SK-N-SH (cell line): Measurements from ENCODE around the gene HDAC11. TPM values are rescaled to one million over a fixed set of nuclear protein-coding genes. Genes with fewer than 3 reads are reported as not detected.

ENCODE experiments used
- CTCF ChIA-PET: fragments of 300-600, 350-600 bp; formaldehyde crosslinking; extraction: SDS; loops from one replicate; lab custom pipeline; 2021; lab: Yijun Ruan, JAX
- POLR2A ChIA-PET: fragments of 350-600 bp; sonication (Branson Sonifier 250); formaldehyde crosslinking; extraction: SDS; loops from one replicate; lab custom pipeline; 2020; ENCODE audit warnings: antibody characterized with exemption, inconsistent platforms; lab: Yijun Ruan, JAX
- DNase-seq: peaks from one replicate; pipeline ENCODE4 v3.0.0; 2012
- H2AFZ ChIP-seq: fragments of 200-600 bp; sonication (generic); 2 replicates; pipeline ENCODE4 v1.8.1; 2016; ENCODE audit warnings: antibody characterized with exemption, mild to moderate bottlenecking, low read depth
- H3F3A ChIP-seq: fragments of 200-600 bp; sonication (generic); replicated peaks from 2 replicates; pipeline ENCODE3; 2016; ENCODE audit warnings: antibody characterized with exemption, mild to moderate bottlenecking; ENCODE audit not compliant: insufficient read depth
- H3K27ac ChIP-seq, 2 experiments: fragments of 200-500 bp in 1 of 2; fragments of 200-600 bp in 1 of 2; sonication (Bioruptor generic) in 1 of 2; sonication (generic), shearing (Covaris generic) in 1 of 2; 2 replicates each; pipeline versions ENCODE4 v1.5.1 to v1.6.1; 2014 to 2016; ENCODE audit warnings: low read depth in 2 of 2, inconsistent platforms in 1 of 2, low read length in 1 of 2, mild to moderate bottlenecking in 1 of 2, mixed read lengths in 1 of 2
- H3K27me3 ChIP-seq: fragments of 200-600 bp; sonication (generic), shearing (Covaris generic); 2 replicates; pipeline ENCODE4 v1.6.1; 2016; ENCODE audit warnings: mixed run types; ENCODE audit not compliant: insufficient read depth
- H3K36me3 ChIP-seq, 2 experiments: fragments of 200-500 bp in 1 of 2; fragments of 200-600 bp in 1 of 2; sonication (Bioruptor generic) in 1 of 2; sonication (generic) in 1 of 2; replicated peaks in 1 of 2; 2 replicates each; pipeline versions ENCODE3 to v1.5.1; 2014 to 2016; ENCODE audit warnings: low read length in 1 of 2, mild to moderate bottlenecking in 1 of 2; ENCODE audit not compliant: insufficient read depth in 2 of 2, control insufficient read depth in 1 of 2
- H3K4me1 ChIP-seq, 2 experiments: fragments of 200-500 bp in 1 of 2; fragments of 200-600 bp in 1 of 2; sonication (Bioruptor generic) in 1 of 2; sonication (generic), shearing (Covaris generic) in 1 of 2; 2 replicates each; pipeline versions ENCODE4 v1.5.1 to v1.6.1; 2014 to 2016; ENCODE audit warnings: low read depth in 1 of 2, low read length in 1 of 2, mixed run types in 1 of 2; ENCODE audit not compliant: insufficient read depth in 2 of 2, control insufficient read depth in 1 of 2
- H3K4me2 ChIP-seq: fragments of 200-600 bp; sonication (generic), shearing (Covaris generic); 2 replicates; pipeline ENCODE4 v1.6.1; 2017; ENCODE audit warnings: mixed run types
- H3K4me3 ChIP-seq, 2 experiments: fragments of 200-500 bp in 1 of 2; fragments of 200-600 bp in 1 of 2; sonication (Bioruptor generic) in 1 of 2; sonication (generic), shearing (Covaris generic) in 1 of 2; 2 replicates each; pipeline versions ENCODE4 v1.5.1 to v1.8.1; 2014 to 2016; ENCODE audit warnings: low read depth in 2 of 2, inconsistent platforms in 1 of 2, low read length in 1 of 2, mild to moderate bottlenecking in 1 of 2, mixed read lengths in 1 of 2, moderate library complexity in 1 of 2
- H3K79me2 ChIP-seq: fragments of 200-600 bp; sonication (generic); 2 replicates; pipeline ENCODE4 v1.8.1; 2017; ENCODE audit warnings: mild to moderate bottlenecking; ENCODE audit not compliant: insufficient read depth
- H3K9ac ChIP-seq: fragments of 200-600 bp; sonication (generic); 2 replicates; pipeline ENCODE4 v1.6.1; 2017; ENCODE audit warnings: mixed run types
- H3K9me2 ChIP-seq: fragments of 200-600 bp; sonication (generic); 2 replicates; pipeline ENCODE4 v1.6.1; 2017; ENCODE audit warnings: mixed run types
- H3K9me3 ChIP-seq: fragments of 200-600 bp; sonication (generic); 2 replicates; pipeline ENCODE4 v1.6.1; 2017; ENCODE audit warnings: mixed run types, mild to moderate bottlenecking, moderate library complexity
- H4K20me1 ChIP-seq: fragments of 200-600 bp; sonication (generic); 2 replicates; pipeline ENCODE4 v1.6.1; 2017; ENCODE audit warnings: mild to moderate bottlenecking, mixed run types; ENCODE audit not compliant: insufficient read depth
- CHD2 ChIP-seq: fragments of 150-350 bp; IDR thresholded peaks from 2 replicates; pipeline ENCODE4 v1.6.1; 2018; ENCODE audit warnings: low read length; ENCODE audit not compliant: partially characterized antibody
- ELF1 ChIP-seq: IDR thresholded peaks from 2 replicates; pipeline ENCODE4 v1.4.0; 2012
- EP300 ChIP-seq, 2 experiments: IDR thresholded peaks; 2 replicates each; pipeline versions ENCODE4 v1.4.0 to v1.6.1; 2012; ENCODE audit warnings: borderline replicate concordance in 1 of 2, low read depth in 1 of 2, low read length in 1 of 2
- FOXM1 ChIP-seq: IDR thresholded peaks from 2 replicates; pipeline ENCODE4 v1.4.0; 2012; ENCODE audit warnings: low read depth, mild to moderate bottlenecking
- GABPA ChIP-seq: IDR thresholded peaks from 2 replicates; pipeline ENCODE4 v1.4.0; 2012; ENCODE audit warnings: low read depth, mild to moderate bottlenecking
- GATA2 ChIP-seq: sonication (generic); formaldehyde crosslinking; IDR thresholded peaks from 2 replicates; pipeline ENCODE4 v1.5.0; 2020; ENCODE audit warnings: mild to moderate bottlenecking, missing genetic modification reagents
- JUND ChIP-seq: IDR thresholded peaks from 2 replicates; pipeline ENCODE4 v1.4.0; 2012
- MEF2A ChIP-seq: IDR thresholded peaks from 2 replicates; pipeline ENCODE4 v1.4.0; 2012; ENCODE audit warnings: low read depth, borderline replicate concordance
- NFIC ChIP-seq: IDR thresholded peaks from 2 replicates; pipeline ENCODE4 v1.4.0; 2012; ENCODE audit warnings: borderline replicate concordance
- NRF1 ChIP-seq: IDR thresholded peaks from 2 replicates; pipeline ENCODE4 v1.6.1; 2012; ENCODE audit warnings: low read depth, mild to moderate bottlenecking, low read length
- RAD21 ChIP-seq: IDR thresholded peaks from 2 replicates; pipeline ENCODE4 v1.6.1; 2012; ENCODE audit warnings: mild to moderate bottlenecking, low read length
- RCOR1 ChIP-seq: fragments of 150-350 bp; IDR thresholded peaks from 2 replicates; pipeline ENCODE4 v1.6.1; 2017; ENCODE audit warnings: antibody characterized with exemption, low read length
- SIN3A ChIP-seq: IDR thresholded peaks from 2 replicates; pipeline ENCODE4 v1.6.1; 2012; ENCODE audit warnings: low read depth, mild to moderate bottlenecking, low read length, moderate library complexity, borderline replicate concordance
- TAF1 ChIP-seq: IDR thresholded peaks from 2 replicates; pipeline ENCODE4 v1.6.1; 2012; ENCODE audit warnings: low read depth, mild to moderate bottlenecking, low read length, moderate library complexity, borderline replicate concordance
- TCF12 ChIP-seq: IDR thresholded peaks from 2 replicates; pipeline ENCODE4 v1.4.0; 2012
- TEAD4 ChIP-seq: IDR thresholded peaks from 2 replicates; pipeline ENCODE4 v1.4.0; 2012; ENCODE audit warnings: mild to moderate bottlenecking, borderline replicate concordance; ENCODE audit not compliant: insufficient read depth
- USF2 ChIP-seq: fragments of 150-350 bp; IDR thresholded peaks from 2 replicates; pipeline ENCODE4 v1.6.1; 2017; ENCODE audit warnings: antibody characterized with exemption, low read length, low read depth, borderline replicate concordance
- YY1 ChIP-seq: IDR thresholded peaks from 2 replicates; pipeline ENCODE4 v1.4.0; 2012; ENCODE audit warnings: low read depth, mild to moderate bottlenecking
- WGBS: methylation state at CpG from one replicate; pipeline ENCODE4 v1.1.6; 2017; ENCODE audit warnings: low lambda C conversion rate; 5-methylcytosine and 5-hydroxymethylcytosine counted together
- polyA plus RNA-seq, 3 experiments: library from polyadenylated mRNA; depleted of rRNA; stranded (reverse); fragments of >200 nt; gene quantifications; 2 replicates each; pipeline ENCODE4 v1.2.3, GENCODE V29; 2012
- TF ChIP-seq, protein P1 (sequence below): IDR thresholded peaks from 2 replicates; pipeline ENCODE4 v1.4.0; 2012; ENCODE audit warnings: low read depth, borderline replicate concordance
- TF ChIP-seq, protein P2 (sequence below): IDR thresholded peaks from 2 replicates; pipeline ENCODE4 v1.4.0; 2012; ENCODE audit warnings: low read depth

The HDAC11 gene
- polyA plus RNA-seq, 1 of the 3 experiments (the other 2 are of a cell fraction) = 17.5 TPM

DNA sequence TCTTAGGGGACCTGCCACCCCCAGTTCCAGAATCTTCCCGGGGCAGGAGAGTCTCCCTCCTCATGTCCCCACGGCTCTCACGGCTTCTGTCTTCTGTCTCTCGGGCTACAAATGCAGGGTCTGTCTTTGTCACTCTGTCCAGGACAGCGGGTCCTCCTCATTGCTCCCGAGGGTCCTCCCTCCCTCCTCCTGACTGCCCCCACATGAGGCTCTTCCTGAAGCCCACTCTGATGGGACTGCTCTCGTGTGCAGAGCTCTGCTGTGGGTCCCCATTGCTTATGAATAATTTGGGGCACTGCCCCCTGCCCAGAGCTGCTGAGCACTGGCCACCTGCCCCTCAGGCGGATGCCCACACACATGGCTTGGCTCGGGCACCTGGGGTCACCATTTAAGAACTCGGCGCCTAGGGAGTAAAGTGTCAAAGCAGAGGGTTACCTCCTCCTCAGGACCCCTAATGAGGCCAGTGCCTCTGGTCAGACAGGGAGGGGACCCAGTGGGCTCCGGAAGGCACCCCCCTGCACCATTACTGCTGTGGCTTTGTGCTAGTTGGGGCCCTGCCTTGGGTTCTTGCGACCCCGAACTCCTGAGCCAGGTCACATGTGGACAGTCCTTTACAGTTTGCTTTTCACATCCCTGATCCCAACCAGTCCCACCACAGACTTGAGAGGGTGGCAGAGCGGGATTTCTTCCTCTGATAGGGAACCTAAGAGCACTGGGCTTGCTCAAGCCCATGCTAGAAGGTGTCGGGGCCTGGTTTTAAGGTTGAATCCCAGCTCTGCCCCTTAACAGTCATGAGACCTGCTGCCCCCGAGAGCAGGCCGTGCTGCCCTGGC lies 22.1 kb downstream of the HDAC11 start:
- no peaks in the 10 kb centered on the region for H3F3A ChIP-seq
- no peak overlapping the region for H3K9ac ChIP-seq
- no peaks in the 10 kb centered on the region for H3K27me3 ChIP-seq
- no peaks in the 10 kb centered on the region for H4K20me1 ChIP-seq
- H3K79me2 ChIP-seq = no peaks in the 10 kb centered on the region
- POLR2A ChIA-PET = no interaction called here
- H3K4me3 ChIP-seq = no peak overlapping the region
- H3K9me2 ChIP-seq = no peaks in the 10 kb centered on the region
- CTCF ChIA-PET = interaction anchor here (2.3 to 29.6 kb wide), 2 partner anchors 16 to 148 kb away, joined by 5 to 872 read pairs; no protein-coding TSS in a partner anchor
- no peak overlapping the region for H2AFZ ChIP-seq
- no peaks in the 10 kb centered on the region for H3K36me3 ChIP-seq
- 85% methylated on average over 13 of the region's 18 CpGs for WGBS
- H3K9me3 ChIP-seq = no peaks in the 10 kb centered on the region
- H3K27ac ChIP-seq = no peak overlapping the region
- no peak for TF ChIP-seq YY1
- TF ChIP-seq, protein P1, sequence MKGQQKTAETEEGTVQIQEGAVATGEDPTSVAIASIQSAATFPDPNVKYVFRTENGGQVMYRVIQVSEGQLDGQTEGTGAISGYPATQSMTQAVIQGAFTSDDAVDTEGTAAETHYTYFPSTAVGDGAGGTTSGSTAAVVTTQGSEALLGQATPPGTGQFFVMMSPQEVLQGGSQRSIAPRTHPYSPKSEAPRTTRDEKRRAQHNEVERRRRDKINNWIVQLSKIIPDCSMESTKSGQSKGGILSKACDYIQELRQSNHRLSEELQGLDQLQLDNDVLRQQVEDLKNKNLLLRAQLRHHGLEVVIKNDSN = no peak
- TF ChIP-seq ELF1 = no peak
- TF ChIP-seq GABPA = no peak
- TF ChIP-seq TEAD4 = no peak
- no peak for TF ChIP-seq CHD2
- no peak for TF ChIP-seq TAF1
- no peak for TF ChIP-seq NFIC
- TF ChIP-seq RAD21 = no peak
- no peak for TF ChIP-seq FOXM1
- TF ChIP-seq RCOR1 = no peak
- no peak for TF ChIP-seq MEF2A
- TF ChIP-seq EP300 (IDR thresholded peaks at IDR 0.05; ENCODE audit: borderline replicate concordance in 1 of 2, low read depth in 1 of 2, low read length in 1 of 2) = no peak
- TF ChIP-seq JUND = no peak
- no peak for TF ChIP-seq USF2
- no peak for TF ChIP-seq NRF1
- TF ChIP-seq GATA2 (CRISPR knock-in tag) = no peak
- TF ChIP-seq SIN3A = no peak
- TF ChIP-seq TCF12 = no peak
- TF ChIP-seq, protein P2, sequence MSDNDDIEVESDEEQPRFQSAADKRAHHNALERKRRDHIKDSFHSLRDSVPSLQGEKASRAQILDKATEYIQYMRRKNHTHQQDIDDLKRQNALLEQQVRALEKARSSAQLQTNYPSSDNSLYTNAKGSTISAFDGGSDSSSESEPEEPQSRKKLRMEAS = no peak
- TF ChIP-seq, all 33 proteins: peak for 0
- peaks cover 0 to 8% of the 10 kb centered on the region in 2 experiments; a peak in 1 of 4 replicates for H3K4me1 ChIP-seq
- no peak for DNase-seq
- H3K4me2 ChIP-seq = no peak overlapping the region
